Mammary microvascular endothelial cell (primary cell): ENCODE data around the gene ATP10A. TPM values are rescaled to one million over a fixed set of nuclear protein-coding genes. Genes with fewer than 3 reads are reported as not detected.

Experiments used
- total RNA-seq: library from RNA; depleted of rRNA; stranded (reverse); fragments of >200 nt; gene quantifications from 2 replicates; pipeline ENCODE4 v1.2.3, GENCODE V29; 2015

Gene ATP10A
- total RNA-seq: not detected in 2 replicates

DNA sequence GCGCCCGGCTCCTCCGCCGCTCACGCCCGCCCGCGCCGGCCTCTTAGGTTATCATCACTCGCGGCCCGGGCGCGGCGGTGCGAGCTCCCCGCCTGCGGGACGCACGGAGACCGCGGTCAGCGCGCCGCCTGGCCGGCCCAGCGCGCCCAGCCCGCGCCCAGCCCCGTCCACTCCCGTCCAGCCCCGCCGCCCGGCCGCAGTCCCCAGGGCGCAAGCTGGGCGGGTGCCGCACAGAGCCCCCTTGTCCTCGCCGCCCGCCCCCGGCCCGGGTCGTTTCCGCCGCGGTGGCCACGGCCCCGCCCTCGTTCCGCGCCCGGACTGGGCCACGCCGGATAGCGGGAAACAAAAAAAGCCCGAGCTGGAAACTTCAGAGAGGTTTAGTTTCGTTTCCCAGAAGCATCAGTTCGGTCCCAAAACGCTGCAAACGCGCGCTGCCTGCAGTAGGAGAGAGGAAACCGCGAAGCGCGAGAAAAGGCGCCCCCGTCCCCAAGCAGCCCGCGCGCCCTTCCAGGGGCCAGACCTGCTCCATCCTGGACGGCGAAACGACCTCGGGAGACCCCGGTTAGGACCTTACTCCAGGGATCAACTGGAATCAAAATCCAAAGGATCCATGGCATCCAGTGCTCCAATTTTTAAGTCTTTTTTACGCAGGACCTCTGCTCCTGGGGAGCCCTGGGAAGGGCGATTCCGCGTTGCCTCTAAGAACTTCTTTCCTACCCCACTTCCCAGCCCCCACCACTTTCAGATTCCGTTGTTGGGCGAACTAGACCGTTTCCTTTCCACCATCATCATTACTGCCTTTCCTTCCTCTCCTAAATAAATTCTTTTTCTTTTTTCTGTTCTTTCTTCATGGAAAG lies at the start of gene ATP10A:
TSS of gene ATP10A (minus strand) at position 217 of the 857 bp plus-strand sequence. CDS start 231 bp downstream, outside the sequence.

